Breast epithelium (tissue), 4 donors: ENCODE results near the gene DNAJC22. TPM values are rescaled to one million over a fixed set of nuclear protein-coding genes. Genes with fewer than 3 reads are reported as not detected.

Experiments
- DNase-seq, 2 donors: peaks; one replicate each; pipeline ENCODE4 v3.0.0-alpha.2; 2019; ENCODE audit warnings: low spot score in 2 of 2
- H3K27ac ChIP-seq, 2 donors: fragments of 200-600 bp; sonication (generic) in 1 of 2; one replicate each; pipeline ENCODE4 v1.5.1; 2016 to 2019; ENCODE audit warnings: mild to moderate bottlenecking in 1 of 2
- H3K27me3 ChIP-seq, 2 donors: fragments of 200-600 bp; sonication (generic) in 1 of 2; one replicate each; pipeline versions ENCODE4 v1.5.1 to v1.6.0; 2017 to 2019; ENCODE audit warnings: control low read depth in 1 of 2, mild to moderate bottlenecking in 1 of 2
- H3K36me3 ChIP-seq: fragments of 200-600 bp; one replicate; pipeline ENCODE4 v1.5.1; 2019
- H3K4me1 ChIP-seq, 2 donors: fragments of 200-600 bp; sonication (generic); one replicate each; pipeline ENCODE4 v1.5.1; 2016 to 2019; ENCODE audit warnings: control low read depth in 1 of 2
- H3K4me3 ChIP-seq, 3 donors: fragments of 200-600 bp; sonication (generic); 1 replicate in 2 of 3; 2 replicates in 1 of 3; pipeline ENCODE4 v1.5.1; 2016 to 2019; ENCODE audit warnings: mild to moderate bottlenecking in 3 of 3, moderate library complexity in 2 of 3
- H3K9me3 ChIP-seq, 2 donors: fragments of 200-600 bp; sonication (generic) in 1 of 2; one replicate each; pipeline ENCODE4 v1.5.1; 2016 to 2019; ENCODE audit warnings: control low read depth in 1 of 2
- POLR2A ChIP-seq: fragments of 450-650 bp; IDR thresholded peaks from one replicate; pipeline ENCODE4 v1.6.1; 2016; ENCODE audit warnings: antibody characterized with exemption, mild to moderate bottlenecking, moderate library complexity
- POLR2AphosphoS5 ChIP-seq, 3 donors: sonication (generic); formaldehyde crosslinking; IDR thresholded peaks; one replicate each; pipeline ENCODE4 v1.6.1; 2017; ENCODE audit warnings: antibody characterized with exemption in 3 of 3
- intact Hi-C: fragments of 100-400 bp; cut with DNase I; formaldehyde crosslinking; loops from one replicate; pipeline ENCODE4 v1.15.1; 2023; ENCODE audit warnings: low total_unique reads
- total RNA-seq, 3 donors: library from RNA; depleted of rRNA; stranded (reverse); fragments of >200 nt; gene quantifications; one replicate each; pipeline ENCODE4 v1.1.0, GENCODE V29; 2016
- TF ChIP-seq, protein P1 (sequence below), 3 donors: fragments of 450-650 bp; IDR thresholded peaks; one replicate each; pipeline ENCODE4 v1.5.1; 2016 to 2017; ENCODE audit warnings: antibody characterized with exemption in 3 of 3, mild to moderate bottlenecking in 3 of 3, moderate library complexity in 3 of 3

The DNAJC22 gene
- total RNA-seq, 3 donors from 2014 or later, result 3.6 to 5.0 TPM; not detected in 1

DNA sequence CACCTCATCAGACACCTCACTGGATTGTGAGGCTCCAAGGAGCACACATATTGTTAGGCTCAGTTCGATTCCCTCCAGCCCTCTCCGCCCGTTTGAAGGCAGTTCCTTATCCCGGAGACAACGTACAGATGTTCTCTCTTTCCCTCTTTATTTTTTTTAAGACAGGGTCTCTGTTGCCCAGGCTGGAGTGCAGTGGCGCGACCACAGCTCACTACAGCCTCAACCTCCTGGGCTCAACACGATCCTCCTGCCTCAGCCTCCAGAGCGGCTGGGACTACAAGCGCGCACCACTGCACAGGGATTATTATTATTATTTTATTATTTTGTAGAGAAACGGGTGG, 24.4 kb upstream of the DNAJC22 start:
- Histone ChIP-seq H3K4me3 (peak overlapping the region; percentile 52 to 74 (median 58)), H3K9me3 (no peaks in the 10 kb centered on the region), H3K27ac (peak overlapping the region in 1 of 2 donors; percentile 6), H3K36me3 (no peaks in the 10 kb centered on the region), H3K4me1 (no peaks in the 10 kb centered on the region), H3K27me3 (no peaks in the 10 kb centered on the region)
- TF ChIP-seq, protein P1, sequence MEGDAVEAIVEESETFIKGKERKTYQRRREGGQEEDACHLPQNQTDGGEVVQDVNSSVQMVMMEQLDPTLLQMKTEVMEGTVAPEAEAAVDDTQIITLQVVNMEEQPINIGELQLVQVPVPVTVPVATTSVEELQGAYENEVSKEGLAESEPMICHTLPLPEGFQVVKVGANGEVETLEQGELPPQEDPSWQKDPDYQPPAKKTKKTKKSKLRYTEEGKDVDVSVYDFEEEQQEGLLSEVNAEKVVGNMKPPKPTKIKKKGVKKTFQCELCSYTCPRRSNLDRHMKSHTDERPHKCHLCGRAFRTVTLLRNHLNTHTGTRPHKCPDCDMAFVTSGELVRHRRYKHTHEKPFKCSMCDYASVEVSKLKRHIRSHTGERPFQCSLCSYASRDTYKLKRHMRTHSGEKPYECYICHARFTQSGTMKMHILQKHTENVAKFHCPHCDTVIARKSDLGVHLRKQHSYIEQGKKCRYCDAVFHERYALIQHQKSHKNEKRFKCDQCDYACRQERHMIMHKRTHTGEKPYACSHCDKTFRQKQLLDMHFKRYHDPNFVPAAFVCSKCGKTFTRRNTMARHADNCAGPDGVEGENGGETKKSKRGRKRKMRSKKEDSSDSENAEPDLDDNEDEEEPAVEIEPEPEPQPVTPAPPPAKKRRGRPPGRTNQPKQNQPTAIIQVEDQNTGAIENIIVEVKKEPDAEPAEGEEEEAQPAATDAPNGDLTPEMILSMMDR (IDR thresholded peaks at IDR 0.05), result no peak
- TF ChIP-seq POLR2AphosphoS5 (IDR thresholded peaks at IDR 0.05) (no peak), POLR2A (no peak)
- no peak for DNase-seq
- intact Hi-C loops, result no loop called here

DNA sequence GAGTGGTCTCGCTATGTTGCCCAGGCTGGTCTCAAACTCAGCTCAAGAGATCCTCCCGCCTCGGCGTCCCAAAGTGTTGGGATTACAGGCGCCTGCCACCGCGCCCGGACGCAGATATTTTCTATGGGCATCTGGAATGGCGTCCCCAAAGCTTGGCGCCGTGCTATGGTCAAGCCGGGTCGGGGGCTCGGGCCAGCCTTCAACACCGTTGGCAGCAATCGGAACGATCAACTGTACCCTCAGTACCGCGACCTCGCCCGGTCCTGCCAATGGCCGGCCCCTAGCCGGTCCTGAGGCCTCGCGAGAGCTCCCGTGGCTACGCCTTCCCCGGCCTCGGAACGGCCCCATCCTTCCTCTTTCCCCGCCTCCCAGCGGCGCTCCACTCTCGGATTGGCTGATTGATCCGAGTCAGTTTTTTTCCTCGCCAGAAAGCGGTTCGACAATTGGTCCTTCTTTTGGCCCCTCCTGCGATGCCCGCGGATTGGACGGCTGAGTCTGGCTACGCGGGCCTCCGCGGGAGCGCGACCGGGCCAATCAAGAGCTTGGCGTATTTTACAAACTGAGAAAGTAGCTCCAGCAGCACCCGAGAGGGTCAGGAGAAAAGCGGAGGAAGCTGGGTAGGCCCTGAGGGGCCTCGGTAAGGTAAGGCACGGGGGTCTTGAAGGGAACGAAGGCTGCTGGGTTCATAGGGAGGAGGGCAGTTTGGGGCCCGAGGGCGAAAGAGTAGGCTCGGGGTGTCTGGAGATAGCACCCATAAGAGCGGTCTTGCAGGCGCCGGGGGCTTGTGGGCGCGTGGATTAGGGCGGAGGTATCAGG, 23.8 kb upstream of the DNAJC22 start, which contains the start of gene TROAP:
Gene TROAP (plus strand): TSS at position 548 of the 816 bp plus-strand sequence. CDS start 354 bp downstream, outside the sequence.
- Histone ChIP-seq H3K36me3 (no peaks in the 10 kb centered on the region), H3K4me1 (no peaks in the 10 kb centered on the region), H3K27me3 (no peaks in the 10 kb centered on the region), H3K4me3 (peak within 1 kb of the TSS; percentile 52 to 74 (median 58)), H3K9me3 (no peaks in the 10 kb centered on the region), H3K27ac (peak within 1 kb of the TSS; percentile 6 to 22)
- TF ChIP-seq, protein P1 (IDR thresholded peaks at IDR 0.05), result no peak
- TF ChIP-seq POLR2A (no peak), POLR2AphosphoS5 (IDR thresholded peaks at IDR 0.05) (peak in 2 of 3 donors; percentile 38 to 49)
- DNase-seq, result peak; percentile 97
- intact Hi-C loops, result no loop called here

DNA sequence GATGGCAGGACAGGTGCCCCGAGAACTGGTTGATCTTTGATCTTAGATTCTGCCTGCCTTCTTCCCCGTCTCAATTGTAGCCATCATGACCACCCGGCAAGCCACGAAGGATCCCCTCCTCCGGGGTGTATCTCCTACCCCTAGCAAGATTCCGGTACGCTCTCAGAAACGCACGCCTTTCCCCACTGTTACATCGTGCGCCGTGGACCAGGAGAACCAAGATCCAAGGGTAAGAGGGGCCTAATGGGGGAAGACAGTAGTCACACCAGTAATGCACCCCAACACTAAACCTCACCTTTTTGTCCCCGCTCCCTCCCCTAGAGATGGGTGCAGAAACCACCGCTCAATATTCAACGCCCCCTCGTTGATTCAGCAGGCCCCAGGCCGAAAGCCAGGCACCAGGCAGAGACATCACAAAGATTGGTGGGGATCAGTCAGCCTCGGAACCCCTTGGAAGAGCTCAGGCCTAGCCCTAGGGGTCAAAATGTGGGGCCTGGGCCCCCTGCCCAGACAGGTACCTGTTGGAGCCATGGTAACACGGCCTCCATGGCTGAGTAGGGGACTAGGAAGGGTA, 23.1 kb upstream of the DNAJC22 start:
- peak overlapping the region; percentile 52 to 74 (median 58) for H3K4me3 ChIP-seq
- no peaks in the 10 kb centered on the region for H3K4me1 ChIP-seq
- intact Hi-C loops, result no loop called here
- no peak overlapping the region for H3K27ac ChIP-seq
- no peaks in the 10 kb centered on the region for H3K36me3 ChIP-seq
- TF ChIP-seq, protein P1 (IDR thresholded peaks at IDR 0.05), result no peak
- TF ChIP-seq POLR2AphosphoS5 (IDR thresholded peaks at IDR 0.05) (no peak), POLR2A (no peak)
- no peaks in the 10 kb centered on the region for H3K27me3 ChIP-seq
- DNase-seq, result peak in 1 of 2 donors; percentile 12
- H3K9me3 ChIP-seq, result no peaks in the 10 kb centered on the region

DNA sequence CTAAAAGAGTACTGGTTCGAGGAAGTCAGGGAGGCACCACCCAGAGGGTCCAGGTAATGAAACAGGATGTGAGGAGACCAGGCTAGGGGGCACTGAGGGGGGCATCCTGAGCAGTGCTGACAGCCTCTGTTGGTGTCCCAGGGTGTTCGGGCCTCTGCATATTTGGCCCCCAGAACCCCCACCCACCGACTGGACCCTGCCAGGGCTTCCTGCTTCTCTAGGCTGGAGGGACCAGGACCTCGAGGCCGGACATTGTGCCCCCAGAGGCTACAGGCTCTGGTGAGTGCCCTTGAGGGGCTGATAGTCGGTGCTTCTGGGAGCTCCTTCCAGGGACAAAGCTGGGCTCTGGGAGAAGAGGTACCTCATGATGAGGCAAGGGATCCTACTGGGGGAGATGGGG, 21.1 kb upstream of the DNAJC22 start:
- no peaks in the 10 kb centered on the region for H3K4me1 ChIP-seq
- peak in 1 of 2 donors; percentile 36 for DNase-seq
- H3K36me3 ChIP-seq, result no peaks in the 10 kb centered on the region
- no peaks in the 10 kb centered on the region for H3K27me3 ChIP-seq
- TF ChIP-seq POLR2A (no peak), POLR2AphosphoS5 (IDR thresholded peaks at IDR 0.05) (no peak)
- TF ChIP-seq, protein P1 (IDR thresholded peaks at IDR 0.05), result no peak
- H3K27ac ChIP-seq, result no peak overlapping the region
- intact Hi-C loops, result no loop called here
- H3K4me3 ChIP-seq, result no peak overlapping the region
- H3K9me3 ChIP-seq, result no peaks in the 10 kb centered on the region

DNA sequence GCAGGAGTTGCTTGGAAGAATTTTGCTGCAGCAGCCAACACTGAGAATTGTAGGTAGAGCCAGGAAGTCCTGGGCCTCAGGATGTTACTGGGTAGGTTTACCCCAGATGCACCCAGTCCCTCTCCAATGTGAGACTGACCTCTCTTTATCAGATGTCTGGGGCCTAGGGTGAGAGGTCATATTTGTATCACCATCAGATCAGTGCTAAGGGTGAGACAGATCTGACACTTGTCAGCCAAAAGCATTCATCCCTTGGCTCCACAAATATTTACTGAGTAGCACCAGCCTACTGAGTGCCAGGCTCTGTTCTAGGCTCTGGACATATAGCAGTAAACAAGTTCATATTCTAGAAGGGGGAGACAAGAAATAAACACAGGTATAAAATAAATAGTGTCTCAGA, 19.3 kb upstream of the DNAJC22 start:
- Histone ChIP-seq H3K4me1 (no peaks in the 10 kb centered on the region), H3K27ac (no peak overlapping the region), H3K4me3 (no peak overlapping the region), H3K9me3 (no peaks in the 10 kb centered on the region), H3K27me3 (no peaks in the 10 kb centered on the region), H3K36me3 (no peaks in the 10 kb centered on the region)
- TF ChIP-seq, protein P1 (IDR thresholded peaks at IDR 0.05), result no peak
- TF ChIP-seq POLR2AphosphoS5 (IDR thresholded peaks at IDR 0.05) (no peak), POLR2A (no peak)
- DNase-seq, result no peak
- intact Hi-C loops, result no loop called here
